ENCODE measurements around the gene PTPN7. TPM values are rescaled to one million over a fixed set of nuclear protein-coding genes. Genes with fewer than 3 reads are reported as not detected.
A peak's percentile ranks its signal among the peaks of the same experiment; 100 is the strongest.
"Not testable (repeated sequence)": the region's sequence is repeated elsewhere in the genome, so short reads cannot be mapped to it uniquely, and the experiment has no call there.

Gene PTPN7
- total RNA-seq, 1 donor from 2014 or later = 0.13 TPM

GRCh38 chr1:202154148-202154765 lies 6.1 kb downstream of the PTPN7 start:
- DNase-seq (ENCODE audit: low read depth in 2 of 2) = no peak

DNA sequence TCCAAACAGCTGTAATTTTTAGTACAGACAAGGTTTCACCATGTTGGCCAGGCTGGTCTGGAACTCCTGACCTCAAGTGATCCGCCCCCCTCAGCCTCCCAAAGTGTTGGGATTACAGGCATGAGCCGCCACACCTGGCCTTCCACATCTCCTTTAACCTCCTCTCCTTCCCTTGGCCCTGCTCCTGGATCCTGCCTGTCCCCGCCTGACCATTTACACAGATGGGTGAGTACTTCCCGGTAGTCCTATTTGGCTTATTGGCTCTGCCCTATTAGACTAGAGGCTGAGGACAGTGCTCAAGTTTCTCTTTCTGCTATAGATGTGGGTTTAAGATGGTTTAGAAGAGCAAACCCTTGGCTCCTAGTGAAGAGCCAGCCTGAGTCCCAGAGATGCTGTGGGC lies 7.1 kb downstream of the PTPN7 start:
- DNase-seq (ENCODE audit: low read depth in 2 of 2) = no peak

DNA sequence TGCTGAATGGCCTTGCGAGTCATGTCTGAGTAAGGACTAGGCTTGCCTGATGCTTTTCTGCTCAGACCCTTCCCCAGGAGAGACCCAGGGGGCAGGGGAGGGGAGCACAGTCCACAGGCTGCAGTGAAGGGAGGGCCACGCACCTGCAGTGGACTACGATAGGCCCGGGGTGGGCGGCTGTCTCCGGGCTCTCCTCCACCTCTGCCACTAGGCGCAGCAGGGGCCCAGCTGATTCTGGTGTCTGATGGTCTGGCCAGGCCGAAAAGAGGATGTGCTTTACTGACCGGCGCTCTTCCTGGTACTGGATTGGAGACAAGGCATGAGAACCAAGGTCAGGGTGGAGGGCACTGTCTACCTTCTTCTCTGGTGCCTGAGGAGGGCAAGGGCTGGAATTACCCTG lies 8.0 kb downstream of the PTPN7 start:
- DNase-seq (ENCODE audit: low read depth in 2 of 2) = no peak

- no peak for DNase-seq (ENCODE audit: low read depth in 2 of 2)
Observed at GRCh38 chr1:202151045-202151444, 9.4 kb downstream of the PTPN7 start.

- no peak for DNase-seq (ENCODE audit: low read depth in 2 of 2)
Observed at GRCh38 chr1:202150602-202151001, 9.8 kb downstream of the PTPN7 start.

DNA sequence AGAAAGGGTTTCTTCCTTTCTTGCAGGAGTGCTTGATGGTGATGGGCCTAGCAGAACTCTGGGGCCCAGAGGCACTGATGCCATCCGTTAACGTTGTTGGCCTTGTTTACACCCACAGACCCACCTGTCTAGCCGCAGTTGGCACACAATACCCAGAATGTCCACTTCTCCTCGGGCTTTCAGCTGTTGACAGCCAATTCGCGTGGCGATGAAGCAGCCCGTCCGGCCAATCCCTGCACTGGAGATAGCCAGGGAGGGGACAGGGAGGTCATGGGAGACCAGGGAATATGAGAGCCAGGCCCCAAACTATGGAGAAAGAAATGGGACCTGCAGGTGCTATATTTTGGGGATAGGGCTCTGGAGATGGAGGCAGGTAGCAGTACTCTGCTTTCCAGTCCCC lies 10.2 kb downstream of the PTPN7 start:
- DNase-seq (ENCODE audit: low read depth in 2 of 2) = no peak

GRCh38 chr1:202149566-202149965 lies 10.8 kb downstream of the PTPN7 start:
- DNase-seq (ENCODE audit: low read depth in 2 of 2) = no peak

DNA sequence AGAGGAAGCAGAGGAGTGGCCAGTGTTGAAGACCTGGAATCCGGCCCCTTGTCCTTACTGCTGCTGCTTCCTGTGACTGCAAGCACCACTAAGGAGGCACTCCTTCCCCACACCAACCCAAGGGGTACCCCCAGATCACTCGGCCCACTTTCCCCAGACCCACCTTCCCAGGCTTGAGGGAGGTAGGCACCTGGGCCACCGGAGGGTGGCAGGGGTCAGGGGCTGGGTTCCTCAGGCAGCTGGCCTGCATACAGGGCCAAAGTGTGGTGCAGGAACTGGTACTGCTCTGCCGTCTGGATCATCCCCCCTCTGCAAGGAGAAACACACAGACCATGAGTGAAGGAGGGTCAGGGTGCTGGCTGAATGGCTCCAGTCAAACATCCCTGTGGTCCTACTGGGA lies 12.0 kb downstream of the PTPN7 start:
- DNase-seq (ENCODE audit: low read depth in 2 of 2) = no peak

GRCh38 chr1:202146993-202147392 lies 13.4 kb downstream of the PTPN7 start:
- DNase-seq (ENCODE audit: low read depth in 2 of 2) = no peak

- DNase-seq (ENCODE audit: low read depth in 2 of 2) = no peak
Observed at GRCh38 chr1:202146279-202146678, 14.1 kb downstream of the PTPN7 start.

DNA sequence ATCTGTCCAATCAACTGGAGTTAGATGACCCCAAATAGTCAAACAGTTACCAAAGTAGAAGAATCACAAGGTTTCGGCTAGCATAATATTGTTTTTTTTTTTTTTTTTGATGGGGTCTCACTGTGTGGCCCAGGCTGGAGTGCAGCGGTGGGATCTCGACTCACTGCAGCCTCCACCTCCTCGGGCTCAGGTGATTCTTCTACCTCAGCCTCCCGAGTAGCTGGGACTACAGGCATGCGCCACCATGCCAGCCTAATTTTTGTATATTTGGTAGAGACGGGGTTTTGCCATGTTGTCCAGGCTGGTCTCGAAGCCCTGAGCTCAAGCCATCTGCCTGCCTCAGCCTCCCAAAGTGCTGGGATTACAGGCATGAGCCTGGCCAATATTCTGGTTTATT lies 14.7 kb downstream of the PTPN7 start:
- DNase-seq (ENCODE audit: low read depth in 2 of 2) = not testable (repeated sequence)

GRCh38 chr1:202145068-202145743 lies 15.2 kb downstream of the PTPN7 start:
- no peak for DNase-seq (ENCODE audit: low read depth in 2 of 2)

DNA sequence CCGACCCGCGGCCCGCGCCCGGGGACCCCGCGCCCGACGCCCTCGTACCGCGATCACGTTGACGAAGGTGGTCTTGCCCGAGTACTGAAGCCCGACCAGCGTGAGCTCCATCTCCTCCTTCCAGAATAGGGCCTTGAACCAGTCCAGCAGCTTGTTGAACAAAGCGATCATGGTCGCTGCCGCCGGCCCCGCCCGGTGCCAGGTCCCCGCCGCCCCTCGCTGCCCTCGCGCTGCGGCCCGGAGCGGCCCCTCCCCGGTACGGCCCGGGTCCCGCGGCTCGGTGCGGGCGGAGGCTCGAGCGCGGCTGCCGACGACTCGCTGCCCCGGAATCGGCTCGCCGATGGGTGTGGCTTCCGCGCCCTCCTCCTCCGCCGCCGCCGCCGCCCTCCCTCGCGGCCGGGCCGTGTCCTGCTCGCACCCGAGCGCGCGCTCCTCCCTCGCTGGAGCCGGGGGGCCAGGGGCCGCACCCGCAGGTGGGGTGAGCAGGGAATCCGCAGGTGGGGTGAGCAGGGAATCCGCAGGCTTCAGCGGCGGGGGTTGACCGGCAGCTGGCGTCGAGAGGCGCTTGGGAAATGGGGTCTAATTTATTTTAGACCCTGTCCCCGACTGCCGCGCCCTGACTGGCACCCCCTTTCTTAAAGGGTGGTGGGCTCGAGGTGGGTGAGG lies 15.9 kb downstream of the PTPN7 start, which contains the start of gene ARL8A:
ARL8A (minus strand) TSS at position 336 of the 666 bp plus-strand sequence; CDS start at position 171, 165 bp downstream.
- peak in 1 of 2 donors; percentile 57 for DNase-seq (ENCODE audit: low read depth in 2 of 2)

DNA sequence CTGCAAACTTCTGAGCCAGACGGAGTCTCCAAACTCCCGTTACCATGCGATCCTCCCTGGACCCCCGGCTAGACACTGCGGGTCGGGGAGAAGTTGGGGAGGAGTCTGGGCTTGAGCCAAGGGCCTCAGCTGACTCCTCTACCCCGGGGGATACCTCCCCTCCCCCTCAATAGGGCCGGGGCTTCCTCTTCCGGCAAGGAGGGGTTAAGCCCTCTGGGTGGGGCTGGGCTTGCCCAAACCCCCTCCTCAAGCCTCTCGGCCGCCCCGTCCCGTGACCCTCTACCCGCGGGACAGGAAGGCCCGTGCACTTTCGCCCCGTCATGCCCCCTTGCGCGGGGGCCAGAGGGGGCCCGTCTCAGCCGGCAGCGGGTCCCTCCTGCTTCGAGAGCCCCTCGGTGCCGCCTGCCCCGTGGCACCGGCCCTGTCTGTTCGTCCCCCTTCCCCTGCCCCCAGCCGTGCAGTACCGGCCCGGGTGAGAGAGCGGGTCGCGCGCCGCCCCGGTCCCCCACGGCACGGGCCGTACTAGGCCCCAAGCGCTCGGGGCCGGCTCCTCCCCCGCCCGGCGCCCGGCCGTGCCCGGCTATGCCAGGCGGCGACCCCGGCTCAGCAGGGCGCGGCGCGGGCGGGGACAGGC lies 16.5 kb downstream of the PTPN7 start:
- DNase-seq (ENCODE audit: low read depth in 2 of 2) = peak in 1 of 2 donors; percentile 48

GRCh38 chr1:202143011-202143767 lies 17.2 kb downstream of the PTPN7 start:
- peak; percentile 24 to 58 for DNase-seq (ENCODE audit: low read depth in 2 of 2)

DNA sequence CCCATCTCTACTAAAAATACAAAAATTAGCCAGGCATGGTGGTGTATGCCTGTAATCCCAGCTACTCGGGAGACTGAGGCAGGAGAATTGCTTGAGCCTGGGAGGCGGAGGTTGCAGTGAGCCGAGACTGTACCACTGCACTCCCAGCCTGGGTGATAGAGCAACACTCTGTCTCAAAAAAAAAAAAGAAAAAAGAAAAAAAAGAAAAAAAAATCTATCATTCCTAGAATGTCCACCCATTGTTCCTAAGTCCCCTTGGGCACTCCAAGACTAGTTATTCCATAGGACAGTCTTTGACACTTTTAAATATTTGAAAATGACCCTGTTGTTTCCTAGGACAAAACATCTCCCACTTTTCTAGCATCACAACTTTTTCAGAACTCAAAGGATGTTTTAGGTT lies 18.9 kb downstream of the PTPN7 start:
- DNase-seq (ENCODE audit: low read depth in 2 of 2) = not testable (repeated sequence)

DNA sequence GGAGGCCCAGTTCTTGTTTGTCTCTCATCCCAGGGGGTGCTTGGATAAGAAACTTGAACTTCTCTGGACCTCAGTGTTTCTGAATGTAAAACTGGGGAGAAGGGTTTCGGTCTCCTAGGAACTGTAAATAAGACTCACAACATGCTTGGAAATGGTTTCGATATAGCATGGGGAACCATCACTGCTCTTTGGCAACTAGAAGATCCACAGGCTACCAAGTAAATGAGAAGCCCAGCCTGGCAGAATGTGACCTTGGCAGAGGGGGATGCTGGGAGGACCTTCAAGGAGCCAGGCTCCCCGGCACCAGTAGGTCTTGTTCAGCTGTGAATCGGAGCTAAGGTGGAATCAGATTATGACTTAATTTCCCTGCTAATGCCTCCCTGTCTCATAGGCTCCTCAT lies 19.6 kb downstream of the PTPN7 start:
- no peak for DNase-seq (ENCODE audit: low read depth in 2 of 2)

- peak in 1 of 2 donors; percentile 64 for DNase-seq (ENCODE audit: low read depth in 2 of 2)
Observed at GRCh38 chr1:202135221-202135721, 25.1 kb downstream of the PTPN7 start.

GRCh38 chr1:202134645-202135172 lies 25.7 kb downstream of the PTPN7 start:
- no peak for DNase-seq (ENCODE audit: low read depth in 2 of 2)

DNA sequence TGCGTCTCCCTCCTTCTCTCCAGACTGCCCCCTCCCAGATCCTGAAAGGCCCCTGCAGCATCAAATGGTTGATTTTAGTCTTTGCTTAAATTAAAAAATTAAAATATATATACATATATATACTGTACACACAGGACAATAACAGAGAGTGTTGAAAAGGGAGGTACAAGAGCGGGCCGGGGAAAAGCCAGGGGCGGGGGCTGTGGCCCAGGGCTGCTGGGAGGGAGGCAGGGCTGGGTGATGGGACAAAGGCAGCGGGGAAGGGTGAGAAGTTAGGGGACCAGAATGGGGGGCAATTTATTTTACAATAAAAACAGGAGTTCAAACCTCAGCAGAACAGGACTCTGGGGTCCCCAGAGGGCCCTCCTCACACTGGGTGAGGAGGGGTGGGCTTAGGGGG lies 26.4 kb downstream of the PTPN7 start:
- DNase-seq (ENCODE audit: low read depth in 2 of 2) = no peak

DNA sequence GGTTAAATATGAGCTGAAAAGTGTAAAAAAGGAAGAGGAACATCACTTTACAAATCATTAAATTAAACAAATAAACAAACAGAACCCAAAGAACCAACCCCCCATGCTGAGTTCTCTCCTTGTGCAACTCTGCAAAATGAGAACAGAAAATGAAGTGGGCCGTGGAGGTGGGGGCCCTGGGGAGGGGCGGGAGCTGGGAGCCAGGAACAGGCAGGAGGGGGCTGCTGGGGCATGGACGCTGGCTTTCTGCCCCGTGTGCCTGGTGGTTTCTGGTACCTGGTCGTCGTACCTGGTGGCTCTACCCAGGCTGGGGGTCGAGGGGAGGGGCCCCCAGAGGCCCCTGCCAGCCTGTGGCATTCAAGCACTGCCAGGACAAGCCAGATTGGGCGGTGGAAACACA lies 26.9 kb downstream of the PTPN7 start:
- DNase-seq (ENCODE audit: low read depth in 2 of 2) = no peak

Data from dermis microvascular lymphatic vessel endothelial cell (primary cell).